Ishikawa (cell line): Measurements from ENCODE around the gene STAG1.

Source experiments
- CEBPB ChIP-seq: IDR thresholded peaks from 2 replicates; pipeline ENCODE4 v1.6.1; 2012
- CREB1 ChIP-seq: IDR thresholded peaks from 2 replicates; pipeline ENCODE4 v1.6.1; 2012; ENCODE audit warnings: low read depth
- EGR1 ChIP-seq: IDR thresholded peaks from 2 replicates; pipeline ENCODE4 v1.6.1; 2012
- EP300 ChIP-seq: IDR thresholded peaks from 2 replicates; pipeline ENCODE4 v1.6.1; 2012; ENCODE audit warnings: borderline replicate concordance
- FOXM1 ChIP-seq: IDR thresholded peaks from 2 replicates; pipeline ENCODE4 v1.6.1; 2012; ENCODE audit warnings: low read depth, borderline replicate concordance
- MAX ChIP-seq: IDR thresholded peaks from 2 replicates; pipeline ENCODE4 v1.6.1; 2012
- NFIC ChIP-seq: IDR thresholded peaks from 2 replicates; pipeline ENCODE4 v1.6.1; 2012
- RAD21 ChIP-seq: IDR thresholded peaks from 2 replicates; pipeline ENCODE4 v1.6.1; 2012; ENCODE audit warnings: low read depth
- REST ChIP-seq: IDR thresholded peaks from 2 replicates; pipeline ENCODE4 v1.6.1; 2012; ENCODE audit warnings: low read depth, mild to moderate bottlenecking
- TAF1 ChIP-seq: IDR thresholded peaks from 2 replicates; pipeline ENCODE4 v1.6.1; 2012; ENCODE audit warnings: low read depth, mild to moderate bottlenecking
- TCF12 ChIP-seq: IDR thresholded peaks from 2 replicates; pipeline ENCODE4 v1.6.1; 2012; ENCODE audit warnings: low read depth
- TEAD4 ChIP-seq: IDR thresholded peaks from 2 replicates; pipeline ENCODE4 v1.6.1; 2012
- USF1 ChIP-seq: IDR thresholded peaks from 2 replicates; pipeline ENCODE4 v1.6.1; 2012
- YY1 ChIP-seq: IDR thresholded peaks from 2 replicates; pipeline ENCODE4 v1.6.1; 2012; ENCODE audit warnings: low read depth
- ZBTB7A ChIP-seq: IDR thresholded peaks from 2 replicates; pipeline ENCODE4 v1.6.1; 2012; ENCODE audit warnings: low read depth

The STAG1 gene

GRCh38 chr3:136787349-136787748, 35.2 kb upstream of the STAG1 start:
- TF ChIP-seq TAF1 (no peak), MAX (peak; percentile 63), USF1 (peak; percentile 40; the same call in 1 of the 2 replicates), RAD21 (no peak)

- TF ChIP-seq USF1: peak; percentile 46; the same call in 1 of the 2 replicates
- no peak for TF ChIP-seq TAF1
Observed at GRCh38 chr3:136783708-136784191, 31.6 kb upstream of the STAG1 start.

- TF ChIP-seq EP300 (no peak), USF1 (no peak), CREB1 (no peak), NFIC (no peak), RAD21 (no peak), FOXM1 (no peak), CEBPB (no peak), TEAD4 (no peak), ZBTB7A (no peak), TAF1 (no peak), REST (no peak), TCF12 (no peak), YY1 (no peak), EGR1 (no peak), MAX (no peak)
Observed at GRCh38 chr3:136780741-136781140, 28.6 kb upstream of the STAG1 start.

- TF ChIP-seq TCF12 (no peak), ZBTB7A (no peak), CREB1 (no peak), NFIC (0 out of 2 replicates have a peak, but pooled peaks have one; percentile 50), TEAD4 (peak; percentile 46)
Observed at GRCh38 chr3:136778865-136779264, 26.7 kb upstream of the STAG1 start.

- TF ChIP-seq ZBTB7A: no peak
- TF ChIP-seq TCF12: no peak
- TF ChIP-seq USF1: no peak
- TF ChIP-seq YY1: no peak
- no peak for TF ChIP-seq EGR1
Observed at GRCh38 chr3:136772709-136773108, 20.5 kb upstream of the STAG1 start.

- TF ChIP-seq RAD21: peak; percentile 88
Observed at GRCh38 chr3:136758160-136759102, 6.3 kb upstream of the STAG1 start.

- TF ChIP-seq CREB1: no peak
- no peak for TF ChIP-seq ZBTB7A
Observed at GRCh38 chr3:136755192-136755591, 3.0 kb upstream of the STAG1 start.
